Measurements from ENCODE around the gene KIF26B. TPM values are rescaled to one million over a fixed set of nuclear protein-coding genes. Genes with fewer than 3 reads are reported as not detected.

KIF26B gene
- total and polyA plus RNA-seq, 2 experiments from 2014 or later = 0.03 to 0.76 TPM

DNA sequence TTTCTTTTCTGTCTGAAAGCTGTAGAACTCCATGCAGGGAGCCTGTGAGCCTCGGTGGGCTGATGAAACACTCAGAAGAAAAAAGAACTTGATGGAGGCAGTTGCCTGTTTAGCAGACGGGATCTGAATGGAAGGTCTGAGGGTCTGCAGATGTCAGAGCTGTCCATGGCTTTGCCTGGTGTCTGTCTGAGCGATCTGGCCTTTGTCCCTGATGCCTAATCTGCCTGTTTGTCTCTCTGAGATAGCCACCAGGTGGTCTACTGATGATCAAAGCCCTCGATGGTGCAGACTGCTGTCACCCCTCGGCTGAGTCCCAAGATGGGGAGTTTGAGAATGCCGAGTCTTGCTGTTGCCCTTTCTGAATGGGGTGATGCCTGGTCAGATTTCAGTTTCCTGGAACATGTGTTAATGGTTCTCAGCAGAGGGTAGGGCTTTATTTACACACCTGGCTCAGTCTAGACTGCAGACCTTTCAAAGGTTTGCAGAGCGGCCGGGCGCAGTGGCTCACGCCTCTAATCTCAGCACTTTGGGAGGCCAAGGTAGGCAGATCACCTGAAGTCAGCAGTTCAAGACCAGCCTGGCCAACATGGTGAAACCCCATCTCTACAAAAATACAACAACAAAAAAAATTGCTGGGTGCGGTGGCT is 90.4 kb downstream of the KIF26B start (continued):
- TF ChIP-seq, protein P1, sequence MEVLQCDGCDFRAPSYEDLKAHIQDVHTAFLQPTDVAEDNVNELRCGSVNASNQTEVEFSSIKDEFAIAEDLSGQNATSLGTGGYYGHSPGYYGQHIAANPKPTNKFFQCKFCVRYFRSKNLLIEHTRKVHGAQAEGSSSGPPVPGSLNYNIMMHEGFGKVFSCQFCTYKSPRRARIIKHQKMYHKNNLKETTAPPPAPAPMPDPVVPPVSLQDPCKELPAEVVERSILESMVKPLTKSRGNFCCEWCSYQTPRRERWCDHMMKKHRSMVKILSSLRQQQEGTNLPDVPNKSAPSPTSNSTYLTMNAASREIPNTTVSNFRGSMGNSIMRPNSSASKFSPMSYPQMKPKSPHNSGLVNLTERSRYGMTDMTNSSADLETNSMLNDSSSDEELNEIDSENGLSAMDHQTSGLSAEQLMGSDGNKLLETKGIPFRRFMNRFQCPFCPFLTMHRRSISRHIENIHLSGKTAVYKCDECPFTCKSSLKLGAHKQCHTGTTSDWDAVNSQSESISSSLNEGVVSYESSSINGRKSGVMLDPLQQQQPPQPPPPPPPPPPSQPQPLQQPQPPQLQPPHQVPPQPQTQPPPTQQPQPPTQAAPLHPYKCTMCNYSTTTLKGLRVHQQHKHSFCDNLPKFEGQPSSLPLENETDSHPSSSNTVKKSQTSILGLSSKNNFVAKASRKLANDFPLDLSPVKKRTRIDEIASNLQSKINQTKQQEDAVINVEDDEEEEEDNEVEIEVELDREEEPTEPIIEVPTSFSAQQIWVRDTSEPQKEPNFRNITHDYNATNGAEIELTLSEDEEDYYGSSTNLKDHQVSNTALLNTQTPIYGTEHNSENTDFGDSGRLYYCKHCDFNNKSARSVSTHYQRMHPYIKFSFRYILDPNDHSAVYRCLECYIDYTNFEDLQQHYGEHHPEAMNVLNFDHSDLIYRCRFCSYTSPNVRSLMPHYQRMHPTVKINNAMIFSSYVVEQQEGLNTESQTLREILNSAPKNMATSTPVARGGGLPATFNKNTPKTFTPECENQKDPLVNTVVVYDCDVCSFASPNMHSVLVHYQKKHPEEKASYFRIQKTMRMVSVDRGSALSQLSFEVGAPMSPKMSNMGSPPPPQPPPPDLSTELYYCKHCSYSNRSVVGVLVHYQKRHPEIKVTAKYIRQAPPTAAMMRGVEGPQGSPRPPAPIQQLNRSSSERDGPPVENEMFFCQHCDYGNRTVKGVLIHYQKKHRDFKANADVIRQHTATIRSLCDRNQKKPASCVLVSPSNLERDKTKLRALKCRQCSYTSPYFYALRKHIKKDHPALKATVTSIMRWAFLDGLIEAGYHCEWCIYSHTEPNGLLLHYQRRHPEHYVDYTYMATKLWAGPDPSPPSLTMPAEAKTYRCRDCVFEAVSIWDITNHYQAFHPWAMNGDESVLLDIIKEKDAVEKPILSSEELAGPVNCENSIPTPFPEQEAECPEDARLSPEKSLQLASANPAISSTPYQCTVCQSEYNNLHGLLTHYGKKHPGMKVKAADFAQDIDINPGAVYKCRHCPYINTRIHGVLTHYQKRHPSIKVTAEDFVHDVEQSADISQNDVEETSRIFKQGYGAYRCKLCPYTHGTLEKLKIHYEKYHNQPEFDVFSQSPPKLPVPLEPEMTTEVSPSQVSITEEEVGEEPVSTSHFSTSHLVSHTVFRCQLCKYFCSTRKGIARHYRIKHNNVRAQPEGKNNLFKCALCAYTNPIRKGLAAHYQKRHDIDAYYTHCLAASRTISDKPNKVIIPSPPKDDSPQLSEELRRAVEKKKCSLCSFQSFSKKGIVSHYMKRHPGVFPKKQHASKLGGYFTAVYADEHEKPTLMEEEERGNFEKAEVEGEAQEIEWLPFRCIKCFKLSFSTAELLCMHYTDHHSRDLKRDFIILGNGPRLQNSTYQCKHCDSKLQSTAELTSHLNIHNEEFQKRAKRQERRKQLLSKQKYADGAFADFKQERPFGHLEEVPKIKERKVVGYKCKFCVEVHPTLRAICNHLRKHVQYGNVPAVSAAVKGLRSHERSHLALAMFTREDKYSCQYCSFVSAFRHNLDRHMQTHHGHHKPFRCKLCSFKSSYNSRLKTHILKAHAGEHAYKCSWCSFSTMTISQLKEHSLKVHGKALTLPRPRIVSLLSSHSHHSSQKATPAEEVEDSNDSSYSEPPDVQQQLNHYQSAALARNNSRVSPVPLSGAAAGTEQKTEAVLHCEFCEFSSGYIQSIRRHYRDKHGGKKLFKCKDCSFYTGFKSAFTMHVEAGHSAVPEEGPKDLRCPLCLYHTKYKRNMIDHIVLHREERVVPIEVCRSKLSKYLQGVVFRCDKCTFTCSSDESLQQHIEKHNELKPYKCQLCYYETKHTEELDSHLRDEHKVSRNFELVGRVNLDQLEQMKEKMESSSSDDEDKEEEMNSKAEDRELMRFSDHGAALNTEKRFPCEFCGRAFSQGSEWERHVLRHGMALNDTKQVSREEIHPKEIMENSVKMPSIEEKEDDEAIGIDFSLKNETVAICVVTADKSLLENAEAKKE (CRISPR knock-in tag; IDR thresholded peaks at IDR 0.05) = no peak
- no peak for TF ChIP-seq NANOG (IDR thresholded peaks at IDR 0.05; ENCODE audit: borderline replicate concordance)
- no peak for TF ChIP-seq STAT1 (IDR thresholded peaks at IDR 0.05; ENCODE audit: unreplicated experiment)
- no peak for TF ChIP-seq EZH2 (IDR thresholded peaks at IDR 0.05; ENCODE audit: low read depth, unreplicated experiment)
- no peak for TF ChIP-seq POLR2AphosphoS5 (IDR thresholded peaks at IDR 0.05; ENCODE audit: low read depth)
- no peak for TF ChIP-seq ZNF114 (CRISPR knock-in tag; IDR thresholded peaks at IDR 0.05)
- TF ChIP-seq REST (IDR thresholded peaks at IDR 0.05; ENCODE audit: unreplicated experiment) = no peak
